Eye (tissue), 1 donor: Measurements from ENCODE around the gene RNF25.
A peak's percentile ranks its signal among the peaks of the same experiment; 100 is the strongest.

Experiments used
- DNase-seq: peaks from one replicate; pipeline ENCODE4 v3.0.0-alpha.2; 2015

The RNF25 gene

GRCh38 chr2:218671654-218672566, at the start of gene RNF25, which contains the start of gene STK36:
Gene RNF25, minus strand, starts transcription at chr2:218672002. Its CDS starts 32 bp downstream, at chr2:218671970.
Gene STK36, plus strand, starts transcription at chr2:218672086. Its CDS starts 744 bp downstream, at chr2:218672830.
- peak; percentile 96 for DNase-seq

GRCh38 chr2:218721488-218721887, 49.7 kb upstream of the RNF25 start:
- DNase-seq = no peak

DNA sequence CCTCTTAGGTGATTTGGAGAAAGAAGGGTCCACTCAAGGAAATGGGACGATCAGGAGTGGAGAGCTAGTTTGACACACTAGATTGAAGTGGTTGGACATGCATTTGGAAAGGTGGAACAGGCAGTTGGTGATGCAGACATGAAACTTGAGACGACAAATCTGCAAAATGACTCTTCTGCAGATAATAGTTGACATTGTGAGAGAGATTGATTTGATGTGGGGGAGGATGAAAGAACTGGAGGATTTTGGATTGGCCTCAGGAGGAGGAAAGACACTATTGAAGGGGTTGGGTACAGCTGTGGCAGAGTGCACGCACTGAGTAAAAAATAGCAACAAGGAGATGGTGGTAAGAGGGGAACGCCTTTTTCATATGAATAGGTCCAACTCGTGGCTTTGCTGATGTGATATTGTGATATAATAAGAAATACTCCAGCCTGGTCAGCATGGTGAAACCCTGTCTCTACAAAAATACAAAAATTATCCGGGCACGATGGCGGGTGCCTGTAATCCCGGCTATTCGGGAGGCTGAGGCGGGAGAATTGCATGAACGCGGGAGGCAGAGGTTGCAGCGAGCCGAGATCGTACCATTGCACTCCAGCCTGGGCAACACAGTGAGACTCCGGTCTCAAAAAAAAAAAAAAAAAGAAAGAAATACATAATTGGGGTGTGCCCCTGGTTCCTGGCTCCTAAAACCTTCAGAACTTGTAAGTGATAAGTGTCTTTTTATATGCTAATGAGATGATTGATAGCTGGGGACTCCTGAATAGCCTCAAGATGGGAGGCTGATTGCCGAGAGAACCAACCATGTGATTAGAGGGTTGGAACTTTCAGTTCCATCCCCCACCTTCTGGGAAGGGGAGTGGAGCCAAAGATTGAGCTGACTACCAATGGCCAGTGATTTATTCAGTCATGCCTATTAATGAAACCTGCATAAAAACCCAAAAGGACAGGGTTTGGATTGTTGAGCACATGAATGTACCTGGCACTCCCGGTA, 48.5 kb upstream of the RNF25 start:
- DNase-seq = no peak

- no peak for DNase-seq
These were observed 47.7 kb upstream of the RNF25 start for GRCh38 chr2:218719457-218719856.

- no peak for DNase-seq
These were observed 46.3 kb upstream of the RNF25 start for GRCh38 chr2:218718058-218718457.

DNA sequence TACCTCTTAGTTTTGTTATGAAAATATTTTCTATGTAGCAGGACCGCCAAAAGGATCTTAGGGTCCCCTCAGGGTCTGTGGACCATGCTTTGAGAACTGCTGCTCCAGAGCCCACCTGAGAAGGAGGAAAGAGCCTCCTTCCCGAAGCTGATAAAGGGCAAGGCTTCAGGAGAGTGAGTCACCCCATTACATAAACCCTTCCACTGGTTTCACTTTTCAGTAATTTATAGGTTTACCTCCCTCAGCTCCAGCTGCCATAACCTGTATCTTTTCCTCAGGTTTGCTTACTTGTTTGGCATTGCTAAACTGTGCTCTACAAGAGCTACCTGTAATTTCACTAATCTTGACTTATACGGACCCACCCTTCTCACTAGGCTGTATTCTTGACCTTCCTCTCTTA, 45.5 kb upstream of the RNF25 start:
- no peak for DNase-seq

GRCh38 chr2:218716070-218716469, 44.3 kb upstream of the RNF25 start:
- no peak for DNase-seq

DNA sequence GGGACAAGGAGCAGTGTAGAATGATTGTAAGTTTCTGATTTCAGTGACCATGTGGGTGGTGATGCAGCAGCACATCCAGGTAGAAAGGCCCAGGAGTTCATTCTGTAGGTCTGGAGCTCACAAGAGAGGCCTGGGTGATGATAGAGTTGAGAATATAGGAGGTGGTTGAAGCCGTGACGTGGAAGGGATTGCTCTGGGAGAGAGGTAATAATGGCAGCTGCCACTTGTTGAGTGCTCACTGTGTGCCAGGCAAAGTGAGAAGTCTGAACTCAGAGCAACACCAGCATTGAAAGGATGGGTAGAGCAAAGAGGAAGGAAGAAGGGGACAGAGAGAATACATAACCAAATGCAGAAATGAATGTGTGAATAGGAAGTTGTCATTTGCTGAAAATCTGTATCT, 42.1 kb upstream of the RNF25 start:
- DNase-seq = no peak

DNA sequence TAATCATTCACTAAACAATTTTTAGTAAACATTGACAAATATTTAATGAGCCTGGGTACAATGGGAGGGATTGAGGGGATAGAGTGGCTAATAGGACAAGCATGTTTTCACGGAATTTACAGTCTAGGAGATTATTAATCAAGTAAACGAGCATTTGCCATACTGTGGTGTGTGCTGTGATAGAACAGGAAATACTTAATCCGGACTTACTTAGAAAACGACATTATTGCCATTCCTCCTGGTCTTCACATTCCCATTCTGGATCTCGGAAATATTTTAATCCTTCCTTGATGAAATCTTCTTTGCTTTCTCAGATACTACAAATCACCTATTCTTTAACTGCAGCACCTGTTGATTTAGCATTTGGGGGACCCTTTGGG, 39.7 kb upstream of the RNF25 start:
- DNase-seq = peak; percentile 65

- peak; percentile 99 for DNase-seq
These were observed 39.1 kb upstream of the RNF25 start, which contains the start of gene TTLL4 for GRCh38 chr2:218710687-218711549. Gene TTLL4, plus strand, starts transcription at chr2:218710835. Its CDS starts 26,842 bp downstream, at chr2:218737677.

GRCh38 chr2:218710334-218710686, 38.5 kb upstream of the RNF25 start:
- DNase-seq = no peak

DNA sequence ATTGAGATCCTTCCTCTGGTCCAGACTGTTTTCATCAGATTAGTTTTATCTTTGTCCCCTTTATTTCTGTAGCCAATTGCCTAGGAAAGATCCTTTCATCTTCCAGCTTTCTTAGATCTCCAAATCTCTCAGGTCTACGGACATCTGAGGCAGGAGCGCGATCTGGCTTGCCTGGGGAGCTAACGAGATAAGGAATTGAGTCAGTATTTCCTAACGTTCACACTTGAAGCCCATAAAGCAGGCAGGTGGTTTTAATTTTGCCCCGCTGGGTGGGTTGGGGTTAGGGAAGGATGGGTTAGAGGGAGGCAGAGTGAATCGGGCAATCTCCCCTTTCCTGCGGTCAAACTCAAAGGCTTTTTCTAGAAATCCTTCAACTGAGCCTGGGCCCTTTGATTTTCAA, 38.1 kb upstream of the RNF25 start:
- no peak for DNase-seq

- DNase-seq = no peak
These were observed 36.3 kb upstream of the RNF25 start for GRCh38 chr2:218708086-218708485.

DNA sequence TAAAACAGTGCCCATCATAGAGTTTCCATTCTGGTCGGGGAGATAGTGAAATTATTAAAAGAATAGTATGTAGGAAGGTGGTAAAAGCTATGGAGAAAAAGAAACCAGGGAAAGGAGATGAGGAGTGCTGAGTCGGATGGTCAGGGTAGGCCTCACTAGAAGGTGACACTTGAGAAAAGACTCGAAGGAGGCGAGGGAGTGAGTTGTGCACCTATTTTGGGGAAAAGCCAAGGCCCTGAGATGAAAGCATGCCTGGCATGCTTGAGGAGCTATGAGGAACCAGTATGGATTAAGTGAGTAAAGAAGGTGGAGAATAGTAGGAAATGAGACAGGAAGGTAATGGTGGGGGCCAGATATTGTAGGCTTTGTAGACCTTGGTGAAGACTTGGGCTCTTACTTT, 31.5 kb upstream of the RNF25 start:
- no peak for DNase-seq

- DNase-seq = no peak
These were observed 30.0 kb upstream of the RNF25 start for GRCh38 chr2:218701806-218702205.

GRCh38 chr2:218698885-218699284, 27.1 kb upstream of the RNF25 start:
- DNase-seq = no peak

DNA sequence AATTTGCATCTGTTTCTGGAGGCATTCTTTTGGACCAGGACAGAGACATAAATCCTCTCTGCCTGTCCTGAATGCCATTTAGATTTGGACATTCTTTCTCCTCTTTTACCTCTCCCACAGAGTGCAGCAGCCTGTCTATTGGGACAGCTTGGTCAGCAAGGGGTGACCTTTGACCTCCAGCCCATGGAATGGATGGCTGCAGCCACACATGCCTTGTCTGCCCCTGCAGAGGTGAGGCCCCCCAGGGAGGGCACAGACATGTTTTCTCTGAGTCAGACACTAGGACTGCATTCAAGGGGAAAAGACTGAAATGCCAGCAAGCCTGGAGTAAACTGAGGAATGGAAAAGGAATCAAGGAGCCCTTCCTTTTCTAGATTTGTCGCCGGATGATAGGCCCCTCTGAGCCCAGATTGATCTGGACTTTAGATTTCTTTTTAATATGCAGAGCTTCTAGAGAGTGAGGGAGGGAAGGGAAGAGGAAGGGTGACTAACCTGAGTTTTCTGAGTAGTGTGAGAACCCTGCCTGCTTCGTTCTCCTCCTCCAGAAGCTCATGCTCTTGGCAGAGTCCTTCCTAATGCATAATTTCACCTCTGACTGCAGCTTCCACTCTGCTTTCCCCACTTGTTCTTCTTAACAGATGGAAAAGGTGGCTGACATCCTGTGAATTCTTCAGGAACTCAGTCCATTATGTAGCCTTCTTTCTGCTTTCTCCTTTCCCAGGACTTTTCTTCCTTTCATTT, 22.8 kb upstream of the RNF25 start:
- DNase-seq = no peak

DNA sequence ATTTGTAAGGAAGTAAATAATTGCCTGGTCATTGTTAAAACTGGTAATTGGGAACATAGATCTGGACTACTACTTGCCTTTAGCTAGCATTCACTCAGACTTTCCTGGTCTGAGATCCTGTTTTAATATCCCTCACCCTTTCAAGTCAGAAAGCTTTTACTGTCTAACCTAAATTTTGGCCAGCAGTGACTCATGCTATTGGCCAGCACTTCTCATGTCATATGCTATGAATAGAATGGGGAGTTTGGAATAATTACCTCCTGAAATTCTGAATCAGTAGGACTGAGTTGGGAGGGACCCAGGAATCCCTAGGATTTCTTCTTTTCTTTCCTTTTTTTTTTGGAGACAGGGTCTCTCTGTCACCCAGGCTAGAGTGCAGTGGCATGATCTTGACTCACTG, 19.4 kb upstream of the RNF25 start:
- DNase-seq = no peak

DNA sequence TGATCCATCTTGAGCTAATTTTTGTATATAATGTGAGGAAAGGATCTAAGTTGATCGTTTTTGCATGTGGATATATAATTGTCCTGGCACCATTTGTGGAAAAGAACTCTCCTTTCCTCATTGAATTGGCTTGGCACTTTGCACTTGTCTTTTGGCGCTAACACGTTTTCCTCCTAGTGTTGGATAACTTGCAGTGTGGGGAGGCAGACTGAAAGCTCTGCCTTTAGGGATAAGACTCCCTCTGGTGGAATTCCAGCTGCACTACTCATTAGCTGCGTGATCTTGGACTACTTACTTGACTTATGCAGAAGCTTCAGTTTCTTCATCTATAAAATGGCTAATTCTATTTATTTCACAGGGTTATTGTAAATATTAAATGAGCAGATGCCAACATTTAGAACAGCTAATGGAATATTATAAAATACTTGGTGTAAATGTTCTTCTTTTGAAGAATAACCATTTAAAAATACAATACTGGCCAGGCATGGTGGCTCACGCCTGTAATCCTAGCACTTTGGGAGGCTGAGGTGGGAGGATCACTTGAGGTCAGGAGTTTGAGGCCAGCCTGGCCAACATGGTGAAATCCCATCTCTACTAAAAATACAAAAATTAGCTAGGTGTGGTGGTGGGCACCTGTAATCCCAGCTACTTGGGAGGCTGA, 15.7 kb upstream of the RNF25 start:
- DNase-seq = peak; percentile 80

DNA sequence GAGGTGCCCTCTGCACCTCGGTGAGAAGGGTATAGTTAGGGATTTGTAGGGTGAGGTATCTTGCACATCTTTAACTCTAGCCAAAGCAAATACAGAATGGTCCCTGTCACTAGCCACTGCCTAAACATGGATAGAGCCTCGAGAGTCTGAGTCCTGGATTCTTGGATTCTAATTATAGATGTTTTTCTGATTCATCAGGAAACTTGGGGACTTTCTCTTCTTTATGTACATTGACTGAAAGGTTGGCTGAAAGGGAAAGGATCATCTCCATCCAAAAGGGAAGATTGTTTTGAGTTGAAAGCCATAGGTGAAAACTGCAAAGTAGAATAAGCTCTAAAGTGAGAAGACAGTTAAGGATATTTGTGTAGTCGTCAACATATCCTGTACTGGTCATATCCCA, 8.3 kb upstream of the RNF25 start:
- DNase-seq = no peak

- no peak for DNase-seq
These were observed 7.3 kb upstream of the RNF25 start for GRCh38 chr2:218679119-218679518.
